ENCODE data around the gene GANAB.
A peak's percentile ranks its signal among the peaks of the same experiment; 100 is the strongest.

GANAB gene

GRCh38 chr11:62612366-62613290 is 33.8 kb downstream of the GANAB start, which contains the start of the genes EML3 and ROM1:
Gene EML3, minus strand, starts transcription at chr11:62612775. Its CDS starts 318 bp downstream, at chr11:62612457.
Gene ROM1, plus strand, starts transcription at chr11:62613257. Its CDS starts 25 bp downstream, at chr11:62613282.
- Mint-ChIP-seq H3K9me3 (no peaks in the 10 kb centered on the region), H3K4me3 (peak within 1 kb of the TSS; percentile 91 to 99 (median 97)), H3K36me3 (ENCODE audit: low read depth) (peaks cover 16% of the 10 kb centered on the region), H3K27me3 (ENCODE audit: low read depth) (peaks cover 5% of the 10 kb centered on the region), H3K4me1 (peaks cover 22% of the 10 kb centered on the region), H3K27ac (peak within 1 kb of the TSS; percentile 94 to 96 (median 95))
- TF ChIP-seq, protein P1, sequence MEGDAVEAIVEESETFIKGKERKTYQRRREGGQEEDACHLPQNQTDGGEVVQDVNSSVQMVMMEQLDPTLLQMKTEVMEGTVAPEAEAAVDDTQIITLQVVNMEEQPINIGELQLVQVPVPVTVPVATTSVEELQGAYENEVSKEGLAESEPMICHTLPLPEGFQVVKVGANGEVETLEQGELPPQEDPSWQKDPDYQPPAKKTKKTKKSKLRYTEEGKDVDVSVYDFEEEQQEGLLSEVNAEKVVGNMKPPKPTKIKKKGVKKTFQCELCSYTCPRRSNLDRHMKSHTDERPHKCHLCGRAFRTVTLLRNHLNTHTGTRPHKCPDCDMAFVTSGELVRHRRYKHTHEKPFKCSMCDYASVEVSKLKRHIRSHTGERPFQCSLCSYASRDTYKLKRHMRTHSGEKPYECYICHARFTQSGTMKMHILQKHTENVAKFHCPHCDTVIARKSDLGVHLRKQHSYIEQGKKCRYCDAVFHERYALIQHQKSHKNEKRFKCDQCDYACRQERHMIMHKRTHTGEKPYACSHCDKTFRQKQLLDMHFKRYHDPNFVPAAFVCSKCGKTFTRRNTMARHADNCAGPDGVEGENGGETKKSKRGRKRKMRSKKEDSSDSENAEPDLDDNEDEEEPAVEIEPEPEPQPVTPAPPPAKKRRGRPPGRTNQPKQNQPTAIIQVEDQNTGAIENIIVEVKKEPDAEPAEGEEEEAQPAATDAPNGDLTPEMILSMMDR (IDR thresholded peaks at IDR 0.05; ENCODE audit: unreplicated experiment in 3 of 3): peak; percentile 92 to 99 (median 93)

GRCh38 chr11:62611705-62612365 is 34.6 kb downstream of the GANAB start:
- Mint-ChIP-seq H3K9me3 (no peaks in the 10 kb centered on the region), H3K36me3 (ENCODE audit: low read depth) (peaks cover 17% of the 10 kb centered on the region), H3K27me3 (ENCODE audit: low read depth) (peaks cover 5% of the 10 kb centered on the region), H3K27ac (peak overlapping the region; percentile 94 to 96 (median 95)), H3K4me3 (peak overlapping the region; percentile 91 to 99 (median 97)), H3K4me1 (peaks cover 22% of the 10 kb centered on the region)
- TF ChIP-seq, protein P1 (IDR thresholded peaks at IDR 0.05; ENCODE audit: unreplicated experiment in 3 of 3): no peak

DNA sequence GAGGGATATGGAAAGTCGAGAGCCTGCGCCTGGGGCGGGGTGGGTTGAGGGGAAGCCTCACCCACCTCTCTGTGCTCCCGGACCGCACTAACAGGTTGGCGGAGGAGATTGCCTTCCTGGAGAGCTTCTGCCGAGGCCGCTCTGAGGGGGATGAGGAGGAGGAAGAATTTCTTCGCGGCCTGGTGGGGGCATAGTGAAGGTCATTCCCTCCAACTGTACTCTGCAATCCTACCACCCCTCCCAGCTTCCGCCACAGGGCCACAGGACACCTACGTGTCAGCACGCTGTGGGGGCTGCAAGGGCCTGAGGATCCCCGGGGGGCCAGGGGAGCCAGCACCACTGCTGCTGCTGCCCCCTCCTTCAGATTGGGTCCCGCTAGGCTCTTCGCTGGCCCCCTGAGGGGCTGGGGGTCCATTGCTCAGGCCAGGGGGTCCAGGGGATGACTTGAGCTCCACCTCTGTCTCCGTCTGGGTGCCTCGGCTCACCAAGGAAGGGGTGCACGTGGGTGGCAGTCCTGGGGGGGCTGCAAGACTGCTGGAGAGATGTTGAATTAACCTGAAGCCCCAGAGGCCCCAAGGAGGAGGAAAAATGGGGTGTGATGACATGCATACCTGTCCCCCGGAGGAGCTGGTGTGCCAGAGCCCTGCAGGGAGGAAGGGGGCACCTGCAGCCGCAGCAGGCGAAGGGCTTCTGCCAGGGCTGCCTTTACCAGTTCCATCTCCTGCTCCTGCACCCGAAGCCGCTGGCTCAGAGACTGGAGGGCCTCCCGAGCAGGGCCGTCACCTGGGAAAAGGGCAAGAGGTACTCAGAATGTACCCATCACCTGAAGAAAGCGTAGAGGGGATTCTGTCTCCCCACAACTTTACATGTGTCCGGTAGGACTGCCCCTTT is 35.4 kb downstream of the GANAB start:
- peaks cover 17% of the 10 kb centered on the region for H3K36me3 Mint-ChIP-seq (ENCODE audit: low read depth)
- H3K4me1 Mint-ChIP-seq: peaks cover 22% of the 10 kb centered on the region
- H3K27me3 Mint-ChIP-seq (ENCODE audit: low read depth): peaks cover 5% of the 10 kb centered on the region
- peak overlapping the region; percentile 91 to 99 (median 97) for H3K4me3 Mint-ChIP-seq
- no peaks in the 10 kb centered on the region for H3K9me3 Mint-ChIP-seq
- TF ChIP-seq, protein P1 (IDR thresholded peaks at IDR 0.05; ENCODE audit: unreplicated experiment in 3 of 3): no peak
- peak overlapping the region; percentile 94 to 96 (median 95) for H3K27ac Mint-ChIP-seq

DNA sequence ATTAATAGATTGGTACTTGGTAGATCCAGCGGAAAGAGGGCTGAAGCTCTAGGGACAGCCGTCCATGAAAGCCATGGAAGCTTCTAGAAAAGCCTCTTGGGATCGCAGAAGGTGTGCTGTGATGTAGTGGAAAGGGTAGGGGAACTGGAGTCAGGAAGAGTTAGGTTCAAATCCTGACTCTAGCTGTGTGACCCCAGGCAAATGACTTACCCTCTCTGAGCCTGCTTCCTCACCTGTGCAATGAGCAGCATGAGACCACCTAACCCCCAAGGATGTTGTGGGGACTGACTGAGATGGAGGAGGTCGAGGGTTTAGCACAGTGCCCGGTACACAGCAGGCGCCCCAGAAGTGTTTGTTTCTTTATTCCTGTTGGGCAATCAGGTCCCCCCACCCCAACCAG is 36.0 kb downstream of the GANAB start:
- H3K4me1 Mint-ChIP-seq: peaks cover 22% of the 10 kb centered on the region
- H3K9me3 Mint-ChIP-seq: no peaks in the 10 kb centered on the region
- H3K27me3 Mint-ChIP-seq (ENCODE audit: low read depth): peaks cover 5% of the 10 kb centered on the region
- H3K36me3 Mint-ChIP-seq (ENCODE audit: low read depth): peaks cover 17% of the 10 kb centered on the region
- H3K4me3 Mint-ChIP-seq: peak overlapping the region; percentile 73 to 97 (median 80)
- TF ChIP-seq, protein P1 (IDR thresholded peaks at IDR 0.05; ENCODE audit: unreplicated experiment in 3 of 3): no peak
- H3K27ac Mint-ChIP-seq: peak overlapping the region; percentile 25 to 77 (median 44)

DNA sequence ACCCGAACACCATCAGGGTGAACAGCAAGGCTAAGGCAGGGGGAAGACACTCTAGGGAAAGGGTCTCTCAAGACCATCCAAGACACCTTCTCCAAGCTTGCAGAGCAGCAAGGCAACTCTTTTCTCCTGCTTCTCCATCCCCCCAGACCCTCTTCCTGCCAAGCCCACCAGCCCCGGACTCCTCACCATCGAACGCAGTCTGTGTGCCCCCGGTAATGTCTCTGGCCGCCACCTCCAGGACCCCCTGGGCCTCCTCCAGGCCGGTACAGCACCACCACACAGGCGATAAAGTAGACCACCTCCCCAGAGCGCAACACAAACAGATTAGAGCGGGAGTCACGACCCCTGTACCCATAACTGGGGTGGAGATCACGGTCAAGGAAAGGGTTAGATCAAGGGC is 37.6 kb downstream of the GANAB start:
- peaks cover 18% of the 10 kb centered on the region for H3K36me3 Mint-ChIP-seq (ENCODE audit: low read depth)
- no peak overlapping the region for H3K27ac Mint-ChIP-seq
- TF ChIP-seq, protein P1 (IDR thresholded peaks at IDR 0.05; ENCODE audit: unreplicated experiment in 3 of 3): no peak
- peak overlapping the region; percentile 24 to 41 (median 31) for H3K4me3 Mint-ChIP-seq
- H3K4me1 Mint-ChIP-seq: peaks cover 32% of the 10 kb centered on the region
- no peaks in the 10 kb centered on the region for H3K9me3 Mint-ChIP-seq
- H3K27me3 Mint-ChIP-seq (ENCODE audit: low read depth): peaks cover 8% of the 10 kb centered on the region

Measured in nephron (organoid).